ENCODE results near the gene NTM.
"Not testable (repeated sequence)": the region's sequence is repeated elsewhere in the genome, so short reads cannot be mapped to it uniquely, and the experiment has no call there.

Gene NTM

GRCh38 chr11:131909426-131910177 is 539.2 kb downstream of the NTM start:
- DNase-seq, result no peak

DNA sequence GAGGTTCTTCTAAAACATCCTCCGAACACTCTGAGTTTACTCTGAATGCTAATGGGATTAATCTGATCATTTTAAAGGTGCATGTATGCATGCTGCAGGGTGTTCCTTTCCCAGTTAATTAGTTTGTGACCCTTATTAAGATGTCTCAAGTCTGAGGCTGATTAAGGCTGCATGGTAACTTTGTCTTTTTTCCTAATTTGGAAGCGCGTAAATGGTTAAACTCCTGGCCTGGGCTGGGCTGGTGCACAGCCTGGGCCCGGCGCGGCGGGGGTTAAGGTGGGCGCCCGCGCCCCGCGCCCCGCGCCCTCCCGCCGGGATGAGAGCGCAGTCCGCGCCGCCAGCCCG is 539.7 kb downstream of the NTM start:
- DNase-seq, result no peak

- no peak for DNase-seq
Observed at GRCh38 chr11:131910523-131911387, 540.3 kb downstream of the NTM start.

DNA sequence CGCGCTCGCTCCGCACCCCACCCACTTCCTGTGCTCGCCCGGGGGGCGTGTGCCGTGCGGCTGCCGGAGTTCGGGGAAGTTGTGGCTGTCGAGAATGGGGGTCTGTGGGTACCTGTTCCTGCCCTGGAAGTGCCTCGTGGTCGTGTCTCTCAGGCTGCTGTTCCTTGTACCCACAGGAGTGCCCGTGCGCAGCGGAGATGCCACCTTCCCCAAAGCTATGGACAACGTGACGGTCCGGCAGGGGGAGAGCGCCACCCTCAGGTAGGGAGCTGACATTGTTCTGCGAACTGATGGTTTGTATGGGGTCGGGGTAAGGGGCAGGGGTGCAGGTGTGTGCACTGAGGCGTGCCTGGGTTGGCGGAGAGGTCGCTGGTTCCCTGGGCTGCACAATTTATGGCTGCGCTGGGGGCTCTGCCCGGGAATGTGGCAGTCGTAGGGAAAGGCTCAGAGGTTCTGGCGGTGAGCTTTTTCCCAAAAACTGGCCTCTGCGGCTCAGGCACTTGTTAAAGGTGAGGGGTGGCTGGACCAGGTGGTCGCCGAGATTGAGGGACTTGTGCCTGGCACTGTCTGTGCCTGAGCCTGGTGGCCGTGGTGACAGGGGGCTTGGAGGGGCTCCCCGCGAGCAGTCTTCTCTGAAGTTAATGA is 541.1 kb downstream of the NTM start:
- DNase-seq, result not testable (repeated sequence)

- no peak for DNase-seq
Observed at GRCh38 chr11:131912134-131912533, 541.7 kb downstream of the NTM start.

GRCh38 chr11:131913267-131913666 is 542.9 kb downstream of the NTM start:
- no peak for DNase-seq

DNA sequence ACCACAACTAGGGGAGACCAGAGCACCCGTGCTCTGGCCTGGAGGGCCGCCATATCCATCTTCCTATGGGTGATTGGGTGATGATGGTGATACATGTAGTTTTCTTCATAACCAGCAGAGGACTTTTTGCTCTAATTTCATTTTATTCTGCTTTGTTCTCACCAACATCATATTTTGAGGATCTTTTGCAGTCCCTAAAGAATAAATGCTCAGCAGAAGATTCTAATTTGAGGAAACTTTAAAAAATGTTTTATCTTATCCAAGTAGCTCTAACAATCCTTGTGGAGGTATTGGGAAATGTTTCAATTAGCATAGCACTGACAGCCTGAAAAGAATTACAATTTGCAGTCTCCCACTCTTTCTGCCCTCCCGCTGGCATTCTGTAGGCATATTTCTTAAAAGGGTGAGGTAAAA is 544.0 kb downstream of the NTM start:
- DNase-seq, result no peak

- no peak for DNase-seq
Observed at GRCh38 chr11:131916638-131917037, 546.2 kb downstream of the NTM start.

GRCh38 chr11:131917634-131918384 is 547.4 kb downstream of the NTM start:
- no peak for DNase-seq

DNA sequence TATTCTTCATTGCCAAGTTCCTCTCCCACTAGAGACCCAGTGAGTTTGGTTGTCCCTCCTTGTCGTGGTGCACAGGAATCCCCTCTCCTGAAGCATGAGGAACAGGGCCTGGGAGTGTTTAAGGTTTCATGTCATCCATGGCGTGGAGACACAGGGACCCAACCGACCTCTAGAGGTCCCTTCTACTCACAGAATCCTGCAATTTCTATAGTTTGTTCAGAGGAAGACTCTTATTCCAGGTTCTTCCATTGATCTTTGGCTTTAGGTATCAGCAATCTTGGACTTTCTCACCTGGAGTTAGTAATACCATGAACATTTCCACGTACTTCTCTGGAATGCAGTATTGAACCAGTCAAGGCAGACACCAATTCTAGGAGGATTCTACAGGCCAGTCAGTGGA is 548.2 kb downstream of the NTM start:
- DNase-seq, result no peak

DNA sequence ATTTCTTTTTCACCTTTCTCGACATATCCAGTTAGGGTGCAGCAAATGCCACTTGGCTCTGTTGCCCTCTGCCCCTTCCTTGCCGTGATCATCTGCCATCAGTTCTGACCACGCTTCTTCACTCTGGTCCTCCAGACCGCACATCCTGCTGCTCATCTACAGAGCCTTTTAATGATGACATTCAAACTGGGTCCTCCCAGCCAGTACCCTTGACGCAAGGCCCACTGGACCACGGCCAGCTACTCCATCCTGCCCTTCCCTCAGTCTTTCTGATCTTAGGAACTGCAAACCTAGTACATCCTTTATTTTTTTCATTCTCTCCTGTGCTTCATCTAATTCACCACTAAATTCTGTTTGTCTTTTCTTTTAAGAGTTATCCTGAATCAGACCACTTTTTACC is 551.8 kb downstream of the NTM start:
- DNase-seq, result no peak

DNA sequence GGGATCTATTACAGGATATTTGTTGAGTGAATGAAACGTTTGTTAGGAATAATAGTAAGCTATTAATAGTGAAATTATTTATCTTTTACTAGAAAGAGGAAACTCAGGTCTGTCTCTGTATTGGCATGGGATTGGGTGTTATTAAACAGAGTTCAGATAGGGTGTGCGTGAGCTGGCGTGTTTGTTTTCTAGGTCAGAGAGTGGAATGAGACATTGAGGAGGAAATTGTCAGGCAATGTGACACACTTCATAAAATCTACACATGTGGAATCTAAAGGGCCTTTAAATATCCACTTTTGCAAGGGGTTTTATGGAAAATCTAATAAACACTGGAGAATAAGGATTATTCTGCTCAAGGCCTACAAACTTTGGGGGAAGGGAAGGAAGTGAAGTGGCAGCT is 552.9 kb downstream of the NTM start:
- no peak for DNase-seq

DNA sequence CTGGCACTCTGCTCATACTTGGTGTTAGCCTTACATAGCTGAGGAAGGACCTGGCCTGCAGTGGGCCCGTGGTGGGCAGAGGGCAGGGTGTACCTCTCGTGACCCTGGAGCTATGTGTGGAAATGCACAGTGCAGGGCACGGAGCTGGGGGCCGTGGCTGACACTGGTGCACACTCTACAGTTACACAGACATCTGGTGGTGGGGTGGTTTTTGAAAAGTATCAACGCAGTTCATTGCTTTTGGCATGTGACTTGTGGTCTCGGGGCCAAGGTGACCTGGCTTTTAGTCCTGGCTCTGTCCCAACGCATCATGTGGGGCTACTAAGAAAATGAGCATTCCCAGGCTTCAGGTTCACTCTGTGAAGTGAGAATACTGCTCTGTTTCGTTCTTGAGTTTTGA is 553.6 kb downstream of the NTM start:
- no peak for DNase-seq

DNA sequence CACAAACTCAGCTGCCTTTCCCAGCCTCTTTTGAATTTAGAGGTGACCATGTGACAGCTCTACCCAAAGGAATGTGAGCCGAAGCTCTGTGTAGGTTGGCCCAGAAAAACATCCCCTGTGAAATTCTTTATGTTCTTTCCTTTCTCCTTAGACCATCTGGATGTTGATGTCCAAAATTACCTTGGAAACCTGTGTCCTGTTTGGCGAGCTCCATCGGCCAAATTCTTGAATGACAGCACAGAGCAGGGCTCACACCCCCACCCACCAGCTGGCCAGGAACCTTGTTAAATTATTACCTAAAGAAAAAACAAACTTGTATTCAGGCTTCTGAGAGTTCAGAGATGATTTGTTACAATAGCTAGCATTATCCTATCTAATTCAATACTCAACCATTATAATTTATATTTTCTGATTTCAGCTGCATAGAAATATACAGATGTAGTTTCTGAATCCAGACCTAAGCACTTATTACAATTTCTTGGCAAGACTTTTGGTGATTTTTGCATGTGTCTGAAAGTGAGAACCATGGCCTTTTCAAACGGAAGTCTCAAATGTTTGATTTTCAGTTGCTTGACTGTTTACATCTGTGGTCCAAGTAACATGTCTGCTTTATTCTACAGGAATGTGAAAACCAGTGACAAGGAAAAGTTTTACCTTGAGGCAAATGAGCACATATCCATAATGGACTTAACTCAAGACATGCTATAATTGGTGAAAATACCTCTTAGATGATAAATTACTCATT is 554.2 kb downstream of the NTM start:
- no peak for DNase-seq

GRCh38 chr11:131925829-131926228 is 555.4 kb downstream of the NTM start:
- no peak for DNase-seq

GRCh38 chr11:131928992-131929391 is 558.6 kb downstream of the NTM start:
- no peak for DNase-seq

- DNase-seq, result no peak
Observed at GRCh38 chr11:131932584-131933325, 562.3 kb downstream of the NTM start.

DNA sequence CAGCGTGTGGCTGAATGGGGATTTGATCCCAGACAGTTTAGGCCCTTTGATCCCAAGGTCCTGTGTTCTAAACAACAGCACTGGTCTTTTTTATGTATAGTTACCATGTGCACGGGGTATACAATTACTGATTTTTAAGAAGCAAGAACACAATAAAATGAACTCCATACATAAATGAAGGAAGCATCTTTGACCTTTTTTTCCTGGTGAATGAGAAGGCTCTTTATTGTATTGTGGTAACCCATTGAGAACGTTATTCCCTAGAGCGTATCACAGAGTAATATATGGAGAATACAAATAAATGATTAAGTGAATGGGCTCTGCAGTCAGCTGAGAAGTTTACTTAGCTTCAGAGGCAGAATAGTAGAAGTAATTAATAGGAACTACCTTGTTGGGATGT is 563.6 kb downstream of the NTM start:
- DNase-seq, result no peak

- no peak for DNase-seq
Observed at GRCh38 chr11:131938351-131938751, 567.9 kb downstream of the NTM start.

- no peak for DNase-seq
Observed at GRCh38 chr11:131940126-131940525, 569.7 kb downstream of the NTM start.

DNA sequence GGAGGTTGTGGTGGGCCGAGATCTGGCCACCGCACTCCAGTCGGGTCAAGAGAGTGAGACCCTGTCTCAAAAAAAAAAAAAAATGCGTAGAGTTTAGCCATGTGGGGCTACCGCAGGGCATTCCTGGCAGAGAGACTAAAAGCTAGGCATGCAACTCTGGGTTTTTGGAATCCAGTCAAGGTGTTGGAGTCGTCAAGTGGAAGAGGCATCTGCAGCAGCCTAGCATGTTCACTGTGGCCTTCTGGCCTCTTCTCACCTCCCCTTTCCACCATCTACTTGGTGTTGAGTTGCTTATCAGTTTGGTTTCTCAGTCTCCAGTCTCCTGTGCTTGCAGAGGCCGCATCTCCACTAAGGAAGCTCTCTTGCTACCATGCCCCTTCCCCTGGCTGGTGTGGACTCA is 572.5 kb downstream of the NTM start:
- no peak for DNase-seq

- DNase-seq, result no peak
Observed at GRCh38 chr11:131943295-131943694, 572.9 kb downstream of the NTM start.

Data from NCI-H2107 (cell line).